ENCODE measurements around the gene FBF1. TPM values are rescaled to one million over a fixed set of nuclear protein-coding genes. Genes with fewer than 3 reads are reported as not detected.

FBF1 gene
- total and polyA plus RNA-seq, 2 of the 8 experiments (the other 6 are each of a cell fraction or from before 2014, with no cell fraction given): 8.1 to 13.1 TPM

DNA sequence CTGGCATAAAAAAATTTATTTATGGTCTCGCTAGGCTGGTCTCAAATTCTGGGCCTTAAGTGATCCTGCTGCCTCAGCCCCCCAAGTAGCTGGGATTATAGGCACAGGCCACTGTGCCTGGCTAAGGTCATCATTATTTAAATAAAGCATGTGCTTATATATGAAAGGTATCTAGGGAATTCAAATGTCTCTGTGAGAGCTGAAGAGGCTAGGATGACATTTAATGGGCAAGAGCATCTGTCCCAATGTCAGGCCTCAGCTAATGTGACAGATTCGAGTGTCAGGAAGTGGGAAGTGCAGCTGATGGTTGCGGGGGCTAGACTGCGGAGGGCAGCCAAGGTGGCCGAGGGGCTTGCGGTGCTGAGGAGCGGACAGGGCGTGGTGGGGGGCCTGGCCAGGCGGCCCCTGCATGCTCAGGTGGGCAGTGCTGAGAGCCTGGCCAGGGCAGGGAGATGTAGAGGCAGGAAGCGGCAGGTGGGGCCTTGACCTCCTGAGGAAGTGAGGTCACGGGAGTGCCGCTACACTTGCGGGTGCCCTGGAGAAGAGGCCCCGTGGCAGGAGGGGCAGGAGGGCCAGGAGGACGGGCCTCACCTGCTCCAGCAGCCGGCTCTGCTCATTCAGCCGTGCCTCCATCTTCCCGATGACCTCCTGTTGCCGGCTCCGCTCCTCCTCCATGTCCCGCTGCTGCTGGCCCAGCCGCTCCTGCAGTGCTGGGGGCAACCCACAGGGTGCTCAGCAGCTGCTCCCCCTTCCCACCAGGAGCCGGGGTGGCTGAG lies 23.5 kb downstream of the FBF1 start (continued):
- TF ChIP-seq, protein P1, sequence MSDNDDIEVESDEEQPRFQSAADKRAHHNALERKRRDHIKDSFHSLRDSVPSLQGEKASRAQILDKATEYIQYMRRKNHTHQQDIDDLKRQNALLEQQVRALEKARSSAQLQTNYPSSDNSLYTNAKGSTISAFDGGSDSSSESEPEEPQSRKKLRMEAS (IDR thresholded peaks at IDR 0.05): no peak
